HCT116 (cell line): Measurements from ENCODE around the gene ADAM23. TPM values are rescaled to one million over a fixed set of nuclear protein-coding genes. Genes with fewer than 3 reads are reported as not detected.

Experiments used
- ATAC-seq: fragments of 200-7000 bp; cut with Tn5 transposase; 2 replicates; pipeline ENCODE4 v1.9.1; 2020; ENCODE audit warnings: mild to moderate bottlenecking, moderate library complexity
- BruUV-seq: library from RNA; stranded (reverse); fragments of 400-500 nt; replicated peaks from 2 replicates; lab custom pipeline; 2021; lab: Mats Ljungman, UMichigan
- CTCF ChIA-PET: fragments of 300-600 bp; sonication (Branson Sonifier 250); formaldehyde crosslinking; loops from one replicate; lab custom pipeline; 2021; ENCODE audit warnings: antibody characterized with exemption; lab: Charles Lee
- POLR2A ChIA-PET: fragments of 300-600, 350-600 bp; sonication (Branson Sonifier 250); formaldehyde crosslinking; loops from one replicate; lab custom pipeline; 2021; ENCODE audit warnings: antibody characterized with exemption; lab: Charles Lee
- RAD21 ChIA-PET, 2 experiments: fragments of 300-600 bp; sonication (Branson Sonifier 250); formaldehyde crosslinking; loops; one replicate each; lab custom pipeline; 2023; ENCODE audit warnings: low total read pairs in 2 of 2; ENCODE audit not compliant: uncharacterized antibody in 2 of 2, unreplicated experiment in 2 of 2, low non-redundant PET in 1 of 2; lab: Charles Lee
- DNase-seq: peaks from one replicate; pipeline ENCODE4 v3.0.0-alpha.2; 2010; ENCODE audit warnings: low read depth, low spot score
- H2AFZ ChIP-seq: fragments of 200-600 bp; shearing (Covaris generic), sonication (generic); 2 replicates; pipeline ENCODE4 v1.6.1; 2017; ENCODE audit warnings: low read depth, mixed run types, mixed read lengths, antibody characterized with exemption, low read length; ENCODE audit not compliant: poor library complexity, severe bottlenecking
- H3K27ac ChIP-seq: 2 replicates; pipeline ENCODE4 v1.5.1; 2012; ENCODE audit warnings: low read depth, low read length
- H3K27me3 ChIP-seq: fragments of 200-600 bp; sonication (generic); 2 replicates; pipeline ENCODE4 v1.6.1; 2016; ENCODE audit warnings: mixed run types, low read length, mixed read lengths; ENCODE audit not compliant: insufficient read depth
- H3K36me3 ChIP-seq, 2 experiments: fragments of 200-500 bp in 1 of 2; fragments of 200-600 bp in 1 of 2; sonication (Bioruptor generic) in 1 of 2; sonication (generic) in 1 of 2; 2 replicates each; pipeline versions ENCODE4 v1.5.1 to v1.6.1; 2014 to 2016; ENCODE audit warnings: low read length in 2 of 2, inconsistent platforms in 1 of 2, mixed read lengths in 1 of 2, mixed run types in 1 of 2; ENCODE audit not compliant: insufficient read depth in 2 of 2, control insufficient read depth in 1 of 2
- H3K4me1 ChIP-seq, 2 experiments: fragments of 200-600 bp in 1 of 2; sonication (generic) in 1 of 2; 2 replicates each; pipeline versions ENCODE4 v1.5.1 to v1.6.1; 2012 to 2017; ENCODE audit warnings: low read length in 2 of 2, inconsistent platforms in 1 of 2, mild to moderate bottlenecking in 1 of 2, mixed read lengths in 1 of 2, mixed run types in 1 of 2, moderate library complexity in 1 of 2; ENCODE audit not compliant: insufficient read depth in 2 of 2, control insufficient read depth in 1 of 2
- H3K4me2 ChIP-seq: fragments of 200-600 bp; sonication (generic); 2 replicates; pipeline ENCODE4 v1.6.1; 2017; ENCODE audit warnings: mixed run types, low read length, mixed read lengths
- H3K4me3 ChIP-seq, 2 experiments: fragments of 200-600 bp in 1 of 2; sonication (generic) in 1 of 2; replicated peaks in 1 of 2; 2 replicates each; pipeline ENCODE4 v1.5.1; 2011 to 2016; ENCODE audit warnings: low read length in 2 of 2, control low read depth in 1 of 2, low read depth in 1 of 2, mild to moderate bottlenecking in 1 of 2, mixed read lengths in 1 of 2, mixed run types in 1 of 2
- H3K79me2 ChIP-seq: fragments of 200-600 bp; sonication (generic); 2 replicates; pipeline ENCODE4 v1.6.1; 2017; ENCODE audit warnings: mild to moderate bottlenecking, mixed run types, low read length, moderate library complexity, mixed read lengths; ENCODE audit not compliant: insufficient read depth
- H3K9ac ChIP-seq: fragments of 200-600 bp; sonication (generic); 2 replicates; pipeline ENCODE4 v1.6.1; 2016; ENCODE audit warnings: low read length, mixed read lengths
- H3K9me2 ChIP-seq: fragments of 200-600 bp; sonication (generic), shearing (Covaris generic); 2 replicates; pipeline ENCODE4 v1.6.1; 2017; ENCODE audit warnings: mixed run types, mild to moderate bottlenecking, moderate library complexity; ENCODE audit not compliant: insufficient read depth
- H3K9me3 ChIP-seq, 2 experiments: fragments of 200-500 bp in 1 of 2; fragments of 200-600 bp in 1 of 2; sonication (Bioruptor generic) in 1 of 2; sonication (generic) in 1 of 2; 2 replicates each; pipeline ENCODE4 v1.6.1; 2014 to 2017; ENCODE audit warnings: low read length in 2 of 2, mixed read lengths in 2 of 2, inconsistent platforms in 1 of 2, low read depth in 1 of 2, mild to moderate bottlenecking in 1 of 2, mixed run types in 1 of 2, moderate library complexity in 1 of 2; ENCODE audit not compliant: control insufficient read depth in 1 of 2, insufficient read depth in 1 of 2
- H4K20me1 ChIP-seq: fragments of 200-600 bp; sonication (generic), shearing (Covaris generic); 2 replicates; pipeline ENCODE4 v1.6.1; 2017; ENCODE audit warnings: mixed run types, mild to moderate bottlenecking, moderate library complexity; ENCODE audit not compliant: insufficient read depth
- ATF3 ChIP-seq: IDR thresholded peaks from 2 replicates; pipeline ENCODE4 v1.6.1; 2012
- CTCF ChIP-seq, 3 experiments: fragments of 200-600 bp in 1 of 3; sonication (generic) in 1 of 3; IDR thresholded peaks in 2 of 3; conservative IDR thresholded peaks in 1 of 3; 2 replicates each; pipeline ENCODE4 v1.5.1; 2012 to 2017; ENCODE audit warnings: low read depth in 2 of 3, low read length in 2 of 3, antibody characterized with exemption in 1 of 3, borderline replicate concordance in 1 of 3, control low read depth in 1 of 3, mild to moderate bottlenecking in 1 of 3, mixed read lengths in 1 of 3, mixed run types in 1 of 3, moderate library complexity in 1 of 3; ENCODE audit not compliant: insufficient read depth in 1 of 3
- EZH2 ChIP-seq: fragments of 200-600 bp; sonication (generic); IDR thresholded peaks from 2 replicates; pipeline ENCODE4 v1.6.1; 2017; ENCODE audit warnings: antibody characterized with exemption, mixed run types
- MAX ChIP-seq: IDR thresholded peaks from 2 replicates; pipeline ENCODE4 v1.6.1; 2012
- POLR2AphosphoS5 ChIP-seq: IDR thresholded peaks from 2 replicates; pipeline ENCODE4 v1.6.1; 2011; ENCODE audit warnings: mild to moderate bottlenecking, low read depth, low read length, moderate library complexity
- RAD21 ChIP-seq: IDR thresholded peaks from 2 replicates; pipeline ENCODE4 v1.6.1; 2012; ENCODE audit warnings: low read depth, mild to moderate bottlenecking
- REST ChIP-seq: IDR thresholded peaks from 2 replicates; pipeline ENCODE4 v1.6.1; 2012; ENCODE audit warnings: low read depth
- SP1 ChIP-seq: IDR thresholded peaks from 2 replicates; pipeline ENCODE4 v1.6.1; 2012; ENCODE audit warnings: low read depth
- ZBTB33 ChIP-seq: IDR thresholded peaks from 2 replicates; pipeline ENCODE4 v1.6.1; 2011; ENCODE audit warnings: mild to moderate bottlenecking, low read length, moderate library complexity; ENCODE audit not compliant: insufficient replicate concordance; ENCODE audit errors: extremely low read depth
- intact Hi-C: fragments of 100-400 bp; cut with micrococcal nuclease; formaldehyde crosslinking; loops from 2 replicates; pipeline ENCODE4 v1.10.0; 2022
- total RNA-seq: library from RNA; stranded (reverse); gene quantifications from one replicate; pipeline ENCODE4 v1.2.1, GENCODE V29; 2021; ENCODE audit not compliant: unreplicated experiment

Gene ADAM23
- total RNA-seq, 1 experiment from 2014 or later = 0.10 TPM

GRCh38 chr2:206573793-206574192 is 130.5 kb downstream of the ADAM23 start:
- POLR2A ChIA-PET = interaction anchor here (0.6 kb wide), 1 partner anchor 1843 kb away, joined by 5 read pairs; no protein-coding TSS in a partner anchor
- BruUV-seq = no TSS peak

More at GRCh38 chr2:206573793-206574192, 130.5 kb downstream of the ADAM23 start:
- Histone ChIP-seq H3K9ac (no peak overlapping the region), H3K4me2 (no peak overlapping the region), H3K4me1 (no peaks in the 10 kb centered on the region), H3K9me3 (no peaks in the 10 kb centered on the region), H3K27ac (no peak overlapping the region), H3K4me3 (no peak overlapping the region), H3K27me3 (no peaks in the 10 kb centered on the region), H2AFZ (no peak overlapping the region), H3K79me2 (no peaks in the 10 kb centered on the region), H3K9me2 (no peaks in the 10 kb centered on the region), H3K36me3 (no peaks in the 10 kb centered on the region), H4K20me1 (no peaks in the 10 kb centered on the region)
- no peak for ATAC-seq
- CTCF ChIA-PET = no interaction called here
- no peak for DNase-seq
- RAD21 ChIA-PET = no interaction called here
- intact Hi-C loops = no loop called here
- no peak for TF ChIP-seq EZH2
- no peak for TF ChIP-seq RAD21
- no peak for TF ChIP-seq MAX
- TF ChIP-seq ZBTB33 = no peak
- TF ChIP-seq ATF3 = no peak
- TF ChIP-seq SP1 = no peak
- no peak for TF ChIP-seq CTCF (IDR thresholded peaks at IDR 0.05 in 2 of 3, conservative IDR thresholded peaks at IDR 0.05 in 1 of 3; ENCODE audit: borderline replicate concordance in 1 of 3, insufficient read depth in 1 of 3, low read depth in 2 of 3, low read length in 2 of 3)
- TF ChIP-seq REST = no peak
- TF ChIP-seq POLR2AphosphoS5 = no peak
